ENCODE results near the gene KLHL14. TPM values are rescaled to one million over a fixed set of nuclear protein-coding genes. Genes with fewer than 3 reads are reported as not detected.

The KLHL14 gene
- total RNA-seq, 2 donors from 2014 or later, result 0.28 TPM; not detected in 1

GRCh38 chr18:32771169-32771751 is 1.6 kb downstream of the KLHL14 start:
- intact Hi-C loops (cut with DNase I, micrococcal nuclease), result no loop called here
- peak in 1 of 2 donors; percentile 17 for DNase-seq

DNA sequence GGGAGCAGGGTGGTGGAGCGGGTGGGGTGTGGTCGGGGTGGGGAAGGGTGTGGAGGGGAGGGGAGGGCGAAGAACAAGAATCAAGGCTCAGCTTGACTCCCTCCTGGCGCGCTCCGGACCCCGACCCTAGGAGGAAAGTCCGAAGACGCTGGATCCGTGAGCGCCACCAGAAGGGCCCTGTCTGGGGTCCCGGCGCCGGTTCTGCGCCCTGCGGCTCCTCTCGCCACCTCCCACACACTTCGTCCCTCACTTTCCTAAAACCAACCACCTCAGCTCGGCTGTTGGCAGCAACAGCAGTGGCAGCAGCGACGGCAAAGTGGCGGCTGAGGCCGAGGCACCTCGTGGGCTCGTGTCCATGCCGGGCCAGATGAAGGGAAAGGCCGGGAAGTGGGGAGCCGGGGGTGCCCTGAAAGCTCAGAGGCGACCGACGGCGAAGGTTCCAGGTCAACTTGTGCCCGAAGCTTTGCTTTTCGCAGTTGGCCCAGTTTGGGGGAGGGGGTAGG is 2.1 kb downstream of the KLHL14 start:
- DNase-seq (peak in 1 of 2 donors; percentile 18), ATAC-seq (peak; percentile 44)
- intact Hi-C loops (cut with DNase I, micrococcal nuclease), result no loop called here

More at GRCh38 chr18:32771169-32771751, 1.6 kb downstream of the KLHL14 start:
- ATAC-seq, result peak; percentile 42

DNA sequence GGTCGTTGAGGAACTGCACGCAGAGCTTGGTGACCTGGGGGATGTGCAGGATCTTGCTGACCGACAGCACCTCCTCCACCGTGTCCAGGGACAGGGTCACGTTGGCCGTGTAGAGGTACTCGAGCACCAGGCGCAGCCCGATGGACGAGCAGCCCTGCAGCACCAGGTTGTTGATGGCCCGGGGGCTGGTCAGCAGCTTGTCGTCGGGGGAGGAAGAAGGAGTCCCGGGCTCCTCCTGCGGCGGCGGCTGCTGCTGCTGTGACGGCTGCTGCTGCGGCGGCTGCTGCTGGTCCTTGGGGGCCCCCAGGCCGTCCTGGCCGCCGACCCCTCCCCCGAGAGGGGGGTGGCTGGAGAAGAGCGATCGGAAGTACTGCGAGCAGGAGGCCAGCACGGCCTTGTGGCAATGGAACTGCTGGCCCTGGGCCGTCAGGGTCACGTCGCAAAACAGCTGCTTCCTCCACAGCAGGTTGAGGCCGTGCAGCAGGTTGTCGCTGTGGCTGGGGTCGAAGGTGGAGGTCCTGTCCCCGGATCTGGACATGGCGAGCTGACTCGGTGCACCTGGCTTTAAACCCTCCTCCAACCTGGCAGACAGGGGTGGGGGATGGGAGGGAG is 2.7 kb downstream of the KLHL14 start:
- intact Hi-C loops (cut with DNase I, micrococcal nuclease), result no loop called here
- peak in 1 of 2 donors; percentile 13 for DNase-seq
- ATAC-seq, result peak; percentile 22

DNA sequence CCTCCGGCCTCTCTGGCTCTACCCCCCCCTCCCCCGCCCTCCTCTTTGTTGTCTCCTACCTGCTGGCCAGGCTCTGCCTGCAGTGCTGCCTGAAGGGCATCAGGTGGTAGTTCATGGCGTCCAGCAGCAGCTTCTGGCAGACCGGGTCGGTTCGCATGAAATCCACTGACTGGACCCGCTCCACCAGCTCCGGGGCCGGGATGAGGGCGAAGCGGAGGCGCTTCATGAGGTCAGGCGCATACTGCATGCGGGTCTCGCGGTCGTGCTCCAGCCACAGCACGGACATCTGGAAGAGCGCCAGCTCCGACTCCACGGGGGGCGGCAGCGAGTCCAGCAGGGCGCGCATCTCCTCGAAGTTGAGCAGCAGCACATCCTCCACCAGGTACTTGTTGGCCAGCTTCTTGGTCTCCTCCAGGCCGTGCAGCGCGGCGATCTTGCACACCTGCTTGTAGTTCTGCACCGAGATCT is 3.2 kb downstream of the KLHL14 start:
- ATAC-seq (no peak), DNase-seq (peak in 1 of 2 donors; percentile 9)
- intact Hi-C loops (cut with DNase I, micrococcal nuclease), result no loop called here

DNA sequence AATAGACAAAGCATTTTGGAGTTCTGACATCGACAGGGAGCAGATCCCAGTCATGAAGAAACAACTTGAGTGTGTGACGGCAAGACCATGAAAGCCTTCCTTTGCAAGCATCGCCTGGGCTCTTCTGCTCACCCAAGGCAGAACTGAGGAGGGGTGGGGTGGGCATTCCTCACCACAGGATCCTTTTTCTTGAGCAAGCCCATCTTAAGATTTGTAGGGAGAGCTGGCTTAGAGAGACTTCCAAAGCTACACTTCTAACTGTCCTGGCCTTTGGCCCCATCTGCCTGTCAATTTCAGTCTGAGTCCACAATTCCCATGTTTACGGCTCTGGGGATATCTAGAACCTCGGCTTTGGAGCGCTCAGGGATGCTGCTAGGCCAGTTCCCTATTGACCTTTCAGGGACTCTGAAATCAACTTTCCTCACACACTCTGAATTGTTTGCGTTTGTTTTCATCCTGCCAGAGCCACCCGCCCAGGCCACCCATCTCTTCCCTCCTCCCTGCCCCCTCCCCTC is 3.7 kb downstream of the KLHL14 start:
- no peak for ATAC-seq
- no peak for DNase-seq

DNA sequence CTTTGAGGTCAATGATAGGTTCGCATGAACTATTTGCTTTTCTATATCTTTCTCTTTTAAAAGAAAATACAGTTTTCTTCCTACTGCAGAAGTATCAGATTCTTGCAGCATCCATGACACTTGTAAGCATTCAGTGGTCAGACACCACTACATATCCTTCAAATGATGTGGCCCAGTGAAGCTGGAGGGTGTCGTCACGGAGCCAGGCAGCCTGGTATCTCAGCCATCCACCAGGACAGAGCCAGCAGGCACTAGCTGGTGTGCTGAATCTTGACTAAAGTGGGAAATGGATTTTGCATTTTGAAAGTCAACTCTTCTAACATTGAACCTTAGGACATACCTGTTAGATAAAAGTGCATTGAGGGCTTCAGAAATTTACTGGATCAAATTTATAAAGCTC is 5.4 kb downstream of the KLHL14 start:
- DNase-seq, result no peak
- intact Hi-C loops (cut with DNase I, micrococcal nuclease), result no loop called here
- no peak for ATAC-seq

More for the DNA sequence above, 3.7 kb downstream of the KLHL14 start:
- intact Hi-C loops (cut with DNase I, micrococcal nuclease), result no loop called here

GRCh38 chr18:32764611-32765244 is 8.1 kb downstream of the KLHL14 start:
- DNase-seq (no peak), ATAC-seq (no peak)
- intact Hi-C loops (cut with DNase I, micrococcal nuclease), result no loop called here

DNA sequence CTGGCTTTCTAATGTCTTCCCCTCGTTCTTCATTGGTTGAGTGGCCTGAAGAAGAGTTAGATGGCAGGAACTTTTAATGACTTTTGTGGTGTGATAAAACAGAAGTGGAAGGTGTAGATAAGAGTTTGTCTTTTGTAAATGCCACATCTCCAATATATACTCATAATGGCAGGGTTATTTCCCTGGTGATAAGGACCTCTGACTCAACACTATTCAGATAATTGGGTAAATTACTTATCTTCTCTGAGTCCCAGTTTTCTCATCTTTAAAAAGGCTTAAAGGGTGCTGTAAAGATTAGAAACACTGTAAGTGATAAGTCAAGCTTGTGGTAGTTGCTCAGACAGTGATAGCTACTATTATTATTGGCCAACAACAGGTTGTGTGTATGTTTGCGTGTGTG is 9.5 kb downstream of the KLHL14 start:
- intact Hi-C loops (cut with DNase I, micrococcal nuclease), result no loop called here
- no peak for DNase-seq
- no peak for ATAC-seq

- DNase-seq (no peak), ATAC-seq (no peak)
- intact Hi-C loops (cut with DNase I, micrococcal nuclease), result no loop called here
Measured at GRCh38 chr18:32761231-32761630, 11.6 kb downstream of the KLHL14 start.

- DNase-seq, result peak in 1 of 2 donors; percentile 27
- intact Hi-C loops (cut with DNase I, micrococcal nuclease), result no loop called here
- no peak for ATAC-seq
Measured at GRCh38 chr18:32760391-32760790, 12.4 kb downstream of the KLHL14 start.

DNA sequence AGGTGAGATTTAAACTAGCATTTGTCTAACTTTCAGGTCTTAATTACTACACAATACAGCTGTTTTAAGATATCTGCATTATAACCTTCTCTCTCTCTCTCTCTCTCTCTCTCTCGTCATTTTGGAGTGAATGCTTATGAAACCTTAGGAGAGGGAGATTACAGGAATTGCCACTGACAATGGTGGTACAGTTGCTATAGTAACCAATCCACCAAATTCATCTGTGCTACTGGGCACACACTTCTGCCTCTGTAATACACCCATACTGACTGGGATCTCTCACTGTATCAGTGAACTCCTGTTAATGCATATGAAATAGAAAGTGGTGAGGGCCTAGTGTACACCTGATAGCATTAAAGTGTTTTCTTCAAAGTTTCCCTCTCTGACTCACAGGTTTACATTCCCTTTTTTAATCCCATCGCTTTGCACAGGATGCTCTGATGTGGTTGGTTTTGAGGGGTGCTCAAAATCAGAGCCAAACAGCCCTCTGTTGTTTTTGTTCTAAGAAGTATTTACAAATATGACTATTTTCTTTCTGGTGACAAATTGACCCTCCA is 13.1 kb downstream of the KLHL14 start:
- intact Hi-C loops (cut with DNase I, micrococcal nuclease), result no loop called here
- no peak for ATAC-seq
- no peak for DNase-seq

DNA sequence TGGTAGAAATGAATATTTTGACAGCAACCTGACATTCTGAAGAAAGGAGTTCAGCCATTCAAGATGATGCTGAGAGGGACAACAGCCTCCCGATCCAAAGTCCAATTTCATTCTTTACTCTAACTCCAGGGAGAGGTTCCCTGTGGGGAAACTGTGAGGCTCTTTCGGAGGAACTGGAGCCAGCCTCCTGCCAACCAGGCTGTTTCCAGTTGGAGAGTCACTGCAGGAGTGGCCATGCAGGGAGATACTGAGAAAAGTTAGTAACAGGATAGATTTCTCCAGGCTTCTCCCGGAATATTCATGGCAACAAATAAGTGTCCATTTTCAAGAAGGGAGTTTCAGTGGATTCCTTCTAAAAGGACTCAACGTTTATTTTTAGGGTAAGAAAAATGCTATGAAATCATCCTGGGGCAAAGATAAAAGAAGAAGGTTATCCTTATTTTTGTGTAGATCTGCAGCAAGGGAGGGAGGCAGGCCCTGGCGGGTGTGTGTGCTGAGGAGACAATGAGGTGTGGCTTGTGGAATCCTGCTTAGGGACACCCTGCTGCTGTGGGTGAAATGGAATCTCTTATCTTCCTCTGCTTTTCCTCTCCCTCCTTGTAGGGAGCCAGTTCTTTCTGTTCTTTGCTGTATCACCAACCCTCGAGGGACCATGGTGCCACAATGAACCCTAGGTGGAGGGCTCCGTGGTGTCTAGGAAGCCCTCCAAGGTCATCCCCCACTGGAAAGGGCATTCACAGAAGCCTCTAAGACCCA is 18.1 kb downstream of the KLHL14 start:
- no peak for ATAC-seq
- DNase-seq, result no peak
- intact Hi-C loops (cut with DNase I, micrococcal nuclease), result no loop called here

- intact Hi-C loops (cut with DNase I, micrococcal nuclease), result no loop called here
- ATAC-seq (no peak), DNase-seq (no peak)
Measured at GRCh38 chr18:32753656-32754260, 19.1 kb downstream of the KLHL14 start.

DNA sequence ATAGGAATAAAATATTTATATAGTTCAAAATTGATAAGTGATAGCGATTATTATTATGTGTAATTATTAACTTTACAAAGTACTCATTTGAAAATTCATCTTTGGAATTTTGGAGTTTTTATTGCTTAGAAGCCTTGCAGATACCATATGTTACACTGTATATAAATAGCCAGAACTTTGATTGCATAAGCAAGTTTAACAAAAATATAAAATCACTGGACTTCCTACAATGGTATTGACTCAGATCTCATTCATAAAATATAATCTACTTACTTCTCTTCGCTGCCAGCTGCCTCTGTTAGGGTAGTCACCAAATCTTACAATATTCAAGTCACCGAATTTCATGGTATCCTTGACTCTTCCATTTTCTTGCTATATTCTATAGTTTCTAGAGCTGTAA is 22.5 kb downstream of the KLHL14 start:
- ATAC-seq (no peak), DNase-seq (no peak)
- intact Hi-C loops (cut with DNase I, micrococcal nuclease), result no loop called here

DNA sequence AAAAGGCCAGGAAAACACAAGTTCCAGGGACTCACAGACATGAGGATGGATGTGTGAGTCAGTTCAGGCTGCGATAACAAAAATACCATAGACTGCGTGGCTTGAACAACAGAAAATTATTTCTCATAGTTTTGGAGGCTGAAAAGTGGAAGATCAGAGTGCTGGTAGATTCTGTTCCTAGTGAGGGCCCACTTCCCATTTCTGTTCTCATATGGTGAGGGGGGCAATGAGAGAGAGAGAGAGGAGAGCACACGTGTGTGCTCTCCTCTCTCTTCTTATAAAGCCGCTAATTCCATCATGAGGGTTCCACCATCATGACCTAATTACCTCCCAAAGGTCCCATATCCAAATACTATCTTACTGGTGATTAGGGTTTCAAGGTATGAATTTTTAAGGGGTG is 23.0 kb downstream of the KLHL14 start:
- no peak for DNase-seq
- ATAC-seq, result no peak
- intact Hi-C loops (cut with DNase I, micrococcal nuclease), result no loop called here

GRCh38 chr18:32742579-32742978 is 30.2 kb downstream of the KLHL14 start:
- intact Hi-C loops (cut with DNase I, micrococcal nuclease), result no loop called here
- no peak for DNase-seq
- ATAC-seq, result no peak

GRCh38 chr18:32735781-32736180 is 37.0 kb downstream of the KLHL14 start:
- DNase-seq (no peak), ATAC-seq (no peak)
- intact Hi-C loops (cut with DNase I, micrococcal nuclease), result loop anchor here in 1 of 2 donors (5.0 kb wide), 1 partner anchor 48 kb away; no protein-coding TSS in a partner anchor

DNA sequence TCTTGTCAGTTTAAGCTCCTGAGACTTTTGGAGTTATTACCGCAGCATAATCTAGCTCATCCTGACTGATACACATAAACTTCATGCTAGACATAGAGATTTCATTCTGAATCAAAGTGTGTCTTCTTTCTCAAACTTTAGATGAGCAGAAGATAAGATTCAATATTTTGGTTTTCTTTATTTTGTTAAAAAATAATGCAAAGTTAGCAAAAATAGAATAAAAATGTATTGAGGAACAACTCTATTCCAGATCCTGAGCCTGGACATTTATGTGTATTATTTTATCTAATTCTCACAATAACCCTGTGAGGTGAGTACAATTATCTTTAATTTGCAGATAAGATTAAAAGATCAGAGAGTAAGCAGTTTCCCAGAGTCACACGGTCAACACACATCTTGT is 38.4 kb downstream of the KLHL14 start:
- no peak for DNase-seq
- no peak for ATAC-seq

More for the DNA sequence above, 38.4 kb downstream of the KLHL14 start:
- intact Hi-C loops (cut with DNase I, micrococcal nuclease), result no loop called here
